NCI-H82 (cell line): ENCODE data around the gene PEAK3.
A peak's percentile ranks its signal among the peaks of the same experiment; 100 is the strongest.

ENCODE experiments used
- DNase-seq: peaks from one replicate; lab custom pipeline; 2025; lab: John Stamatoyannopoulos, UW

The PEAK3 gene

DNA sequence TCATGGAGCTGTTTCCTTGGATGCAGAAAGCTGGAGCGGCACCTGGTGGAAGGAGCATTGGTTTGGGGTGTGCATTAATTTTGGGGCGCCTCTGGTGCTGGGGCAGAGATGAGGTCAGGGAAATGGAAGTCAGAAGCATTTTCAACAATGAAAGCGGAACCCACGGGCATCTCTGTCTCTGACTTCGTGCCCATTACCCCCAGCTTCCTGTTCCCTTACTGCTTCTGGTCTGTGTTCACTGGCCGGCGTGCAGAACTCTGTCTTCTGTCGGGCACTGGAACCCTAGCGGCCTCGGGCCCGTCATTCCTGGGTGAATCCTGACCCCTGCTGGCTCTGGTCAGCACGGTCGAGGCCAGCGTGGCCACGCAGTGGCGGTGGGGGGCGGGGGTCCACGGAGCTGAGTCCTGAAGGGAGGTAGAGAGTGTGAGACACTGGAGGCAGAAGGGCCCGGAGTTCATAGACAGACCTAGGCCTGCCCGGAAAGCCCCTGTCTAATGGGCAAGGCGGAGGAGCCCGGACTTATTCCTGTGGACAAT lies 33.9 kb upstream of the PEAK3 start:
- DNase-seq, result peak; percentile 51

DNA sequence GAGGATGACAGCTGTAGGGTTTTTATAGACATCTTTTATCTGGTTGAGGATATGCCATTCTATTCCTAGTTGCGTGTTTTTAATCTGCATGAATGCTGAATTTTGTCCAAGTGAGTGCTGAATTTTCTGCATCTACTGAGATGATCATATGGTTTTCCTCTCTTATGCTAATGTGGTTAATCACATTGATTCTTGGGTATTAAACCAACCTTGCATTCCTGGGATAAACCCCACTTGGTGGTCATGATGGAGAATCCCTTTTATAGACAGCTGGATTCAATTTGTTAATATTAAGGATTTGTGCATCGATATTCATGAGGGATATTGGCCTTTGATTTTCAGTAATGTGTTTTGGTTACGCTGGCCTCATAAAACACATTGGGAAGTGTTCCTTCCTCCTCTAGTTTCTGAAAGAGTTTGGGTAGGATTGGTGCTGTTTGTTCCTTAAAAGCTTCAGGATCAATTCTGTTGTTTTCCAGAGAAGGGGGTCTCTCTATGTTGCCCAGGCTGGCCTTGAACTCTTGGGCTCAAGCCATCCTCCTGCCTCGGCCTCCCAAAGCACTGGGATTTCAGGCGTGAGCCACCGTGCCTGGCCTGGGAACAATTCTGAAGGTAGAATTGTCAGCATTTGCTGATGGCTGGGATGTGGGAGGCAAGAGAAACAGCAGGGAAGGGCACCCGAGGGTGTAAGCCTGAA lies 33.3 kb upstream of the PEAK3 start:
- DNase-seq, result no peak

DNA sequence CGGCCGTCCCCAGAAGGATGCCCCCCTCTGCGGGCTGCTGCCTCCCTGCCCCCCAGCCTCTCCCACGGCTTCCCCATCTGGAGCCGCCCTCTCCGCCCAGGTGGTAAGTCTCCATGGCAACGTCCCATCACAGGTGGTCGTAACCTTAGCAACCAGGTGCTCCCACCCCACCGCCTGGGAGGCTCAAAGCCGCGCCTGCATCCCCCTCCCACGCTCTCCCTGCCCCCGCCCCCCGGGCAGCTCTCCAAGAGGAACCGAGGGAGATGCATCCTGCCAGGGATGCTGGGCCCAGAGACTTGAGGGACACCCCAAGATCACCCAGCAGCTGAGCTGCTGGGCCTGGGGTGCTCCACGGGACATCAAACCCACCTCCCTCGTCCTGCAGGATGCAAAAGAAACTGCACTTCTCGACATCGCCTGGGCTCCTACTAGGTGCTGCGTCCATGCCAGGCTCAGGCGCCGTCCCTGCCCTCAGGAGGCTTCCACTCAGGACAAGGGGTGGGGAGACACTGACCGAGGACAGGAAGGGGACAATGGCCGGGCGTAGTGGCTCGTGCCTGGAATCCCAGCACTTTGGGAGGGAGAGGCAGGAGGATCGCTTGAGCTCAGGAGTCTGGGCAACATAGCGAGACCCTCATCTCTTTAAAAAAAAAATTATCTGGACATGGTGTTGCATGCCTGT lies 31.0 kb upstream of the PEAK3 start:
- DNase-seq, result no peak

DNA sequence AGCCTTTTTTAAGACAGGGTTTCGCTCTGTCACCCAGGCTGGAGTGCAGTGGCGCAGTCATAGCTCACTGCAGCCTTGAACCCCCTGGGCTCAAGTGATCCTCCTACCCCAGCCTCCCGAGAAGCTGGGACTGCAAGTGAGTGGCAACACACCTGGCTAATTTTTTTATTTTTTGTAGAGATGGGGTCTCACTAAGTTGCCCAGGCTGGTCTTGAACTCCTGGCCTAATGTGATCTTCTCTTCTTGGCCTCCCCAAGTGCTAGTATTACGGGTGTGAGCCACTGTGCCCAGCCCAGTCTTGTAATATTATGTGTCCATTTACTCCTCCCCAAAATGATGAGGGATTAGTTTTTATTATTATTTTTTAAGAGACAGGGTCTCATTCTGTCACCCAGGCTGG lies 29.1 kb upstream of the PEAK3 start:
- no peak for DNase-seq

DNA sequence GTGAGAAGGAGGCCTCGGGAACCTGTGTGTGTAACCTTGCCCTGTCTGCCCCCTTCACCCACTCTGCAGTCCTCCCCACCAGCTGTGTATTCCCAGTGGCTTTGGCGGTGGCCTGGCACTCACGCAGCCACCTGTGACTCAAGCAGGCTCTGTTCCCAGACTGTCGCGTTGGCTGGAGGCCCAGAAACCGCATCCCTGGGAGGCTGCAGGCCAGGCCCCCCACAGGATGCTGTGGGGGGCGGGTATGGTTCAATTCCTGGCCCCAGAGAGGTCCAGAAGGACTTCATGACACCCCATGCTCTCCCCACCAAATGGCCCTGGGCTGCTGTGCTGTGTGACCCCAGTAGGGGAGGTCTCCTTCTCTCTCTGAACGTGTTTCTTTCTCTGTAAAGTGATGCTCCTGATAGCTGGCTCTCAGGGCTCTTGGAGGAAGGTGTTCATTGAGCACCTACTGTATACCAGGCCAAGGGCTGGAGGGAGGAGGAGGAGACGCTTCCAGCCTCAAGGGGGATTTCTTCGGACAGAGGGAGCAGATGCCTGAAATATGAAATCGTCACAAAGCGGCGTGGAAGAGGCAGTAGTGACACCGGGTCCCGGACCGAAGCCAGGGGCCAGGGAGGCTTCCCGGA lies 27.9 kb upstream of the PEAK3 start:
- no peak for DNase-seq

DNA sequence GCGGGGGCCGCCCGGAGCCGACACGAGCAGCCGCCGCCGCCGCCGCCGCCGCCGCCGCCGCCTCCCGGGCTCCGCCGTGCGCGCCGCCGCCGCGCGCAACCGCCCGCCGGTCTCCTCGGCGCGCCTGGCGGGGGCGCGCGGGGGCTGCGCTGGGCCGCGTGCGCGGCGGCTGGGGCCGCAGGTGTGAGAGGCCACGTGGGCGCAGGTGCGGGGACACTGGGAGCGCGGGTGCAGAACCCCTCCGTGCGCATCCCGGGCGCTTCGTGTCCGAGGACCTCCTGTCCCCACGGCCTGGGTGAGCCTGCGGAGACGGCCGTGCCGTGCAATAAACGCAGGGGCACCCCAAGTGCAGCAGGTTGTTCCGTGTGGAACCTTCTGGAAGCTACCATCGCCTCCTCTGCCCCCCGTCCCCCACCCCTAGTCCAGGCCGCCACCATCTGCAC lies 26.2 kb upstream of the PEAK3 start, which contains the start of gene LINGO3:
Gene LINGO3, minus strand, starts transcription at position 41 of the 443 bp plus-strand sequence. CDS start 16,378 bp downstream, outside the sequence.
- DNase-seq, result no peak

DNA sequence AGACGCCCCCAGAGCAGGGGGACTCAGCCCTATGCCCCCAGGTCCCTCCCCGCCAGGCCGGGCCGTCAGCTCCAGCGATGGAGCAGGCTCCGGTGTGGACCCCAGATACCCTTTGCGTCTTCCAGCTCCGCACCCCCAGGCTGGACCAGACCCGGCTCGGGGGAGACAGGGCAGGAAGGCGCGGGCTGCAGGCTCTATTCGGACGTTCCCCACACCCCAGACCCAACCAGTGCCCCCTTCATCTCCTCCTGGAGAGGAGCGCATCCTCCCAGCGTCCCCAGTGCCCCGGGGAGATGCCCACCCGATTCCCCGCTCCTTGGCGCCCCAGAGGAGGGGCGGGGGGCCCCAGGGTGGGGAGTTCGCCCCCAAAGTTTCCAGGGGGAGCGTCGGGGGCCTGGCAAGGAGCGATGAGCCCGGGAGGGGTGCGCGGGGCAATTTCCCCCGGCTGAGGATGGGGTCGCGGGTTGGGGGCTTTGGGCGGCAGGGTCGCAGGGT lies 25.6 kb upstream of the PEAK3 start:
- DNase-seq, result no peak

DNA sequence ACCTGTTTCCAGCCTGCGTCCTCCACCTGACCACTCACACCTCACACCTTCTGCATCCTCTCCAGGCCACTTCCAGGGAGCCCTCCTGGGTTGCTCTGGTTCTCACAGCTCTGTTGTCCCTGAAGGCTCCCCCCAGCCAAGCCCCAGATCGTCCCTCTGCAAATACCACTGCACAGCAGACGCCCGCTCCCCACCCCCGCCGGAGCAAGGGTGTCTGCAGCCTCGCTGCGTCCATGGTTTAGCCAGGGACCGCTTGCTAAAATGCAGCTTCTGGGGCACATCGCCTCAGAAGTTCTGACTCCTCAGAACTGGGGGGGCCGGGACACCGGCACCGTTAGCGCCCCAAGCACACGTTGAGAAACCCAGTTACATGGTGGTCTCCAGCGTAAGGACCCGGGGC lies 25.0 kb upstream of the PEAK3 start:
- no peak for DNase-seq

DNA sequence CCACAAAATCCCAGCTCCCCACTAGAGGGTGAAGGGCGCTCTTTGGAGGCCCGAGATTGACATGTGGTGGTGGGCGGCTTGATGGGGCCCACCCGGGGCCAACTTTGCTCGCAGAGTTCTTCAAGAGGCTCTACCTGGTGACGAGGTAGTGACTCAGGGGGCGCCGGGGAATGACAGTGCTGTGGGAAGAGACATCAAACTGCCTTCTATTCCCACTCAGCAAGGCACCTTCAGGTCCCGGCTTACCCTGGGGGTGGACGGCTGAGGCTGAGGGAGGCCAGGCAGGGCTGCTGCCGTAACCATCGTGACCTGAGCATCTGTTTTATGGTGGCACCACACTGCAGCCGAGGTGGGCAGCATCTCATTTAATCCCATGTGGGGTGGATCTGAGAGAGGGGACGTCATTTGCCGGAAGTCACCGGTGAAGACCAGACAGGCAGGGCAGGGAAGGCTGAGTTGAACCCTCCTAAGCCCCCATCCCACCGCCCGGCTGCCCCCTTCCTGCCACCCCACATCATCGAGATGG lies 24.4 kb upstream of the PEAK3 start:
- DNase-seq, result no peak

DNA sequence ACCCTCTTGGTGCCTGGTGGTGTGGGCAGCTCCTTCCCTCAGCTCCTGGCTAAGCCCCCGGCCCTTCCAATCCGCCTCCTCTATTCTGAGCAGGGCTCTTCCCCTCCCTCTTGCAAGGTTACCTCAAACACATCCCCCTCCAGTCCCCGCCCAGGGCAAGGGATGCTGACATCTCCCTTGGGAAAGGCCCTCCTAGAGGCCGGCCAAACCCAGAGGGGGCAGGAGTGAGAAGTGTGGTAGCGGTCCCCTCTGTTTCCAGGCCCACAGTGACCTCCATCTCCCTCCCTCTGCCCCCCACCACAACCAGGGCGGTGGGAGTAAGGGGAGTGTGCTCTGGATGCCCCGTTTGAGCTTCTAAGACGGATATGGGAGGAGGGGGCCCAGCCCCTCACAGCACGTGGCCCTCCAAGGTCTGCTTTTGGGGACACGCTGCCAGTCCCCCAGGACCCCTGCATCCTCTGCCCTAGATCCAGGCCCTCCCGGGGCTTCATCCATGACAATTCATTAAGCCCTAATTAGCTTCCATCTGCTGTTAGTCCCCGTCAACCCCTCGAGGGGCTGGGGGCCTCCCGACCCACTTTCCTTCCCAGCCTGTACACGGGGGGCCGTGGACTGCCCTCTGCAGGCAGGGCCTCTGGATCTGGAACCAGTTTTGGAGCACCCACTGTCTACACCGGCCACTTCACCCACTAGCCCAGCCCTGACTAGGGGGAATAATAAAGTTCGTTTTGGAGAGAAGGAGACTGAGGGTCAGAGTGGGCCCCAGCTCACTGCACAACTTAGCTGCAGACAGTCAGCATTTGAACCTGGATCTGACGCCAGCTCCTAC lies 23.7 kb upstream of the PEAK3 start:
- peak; percentile 43 for DNase-seq

DNA sequence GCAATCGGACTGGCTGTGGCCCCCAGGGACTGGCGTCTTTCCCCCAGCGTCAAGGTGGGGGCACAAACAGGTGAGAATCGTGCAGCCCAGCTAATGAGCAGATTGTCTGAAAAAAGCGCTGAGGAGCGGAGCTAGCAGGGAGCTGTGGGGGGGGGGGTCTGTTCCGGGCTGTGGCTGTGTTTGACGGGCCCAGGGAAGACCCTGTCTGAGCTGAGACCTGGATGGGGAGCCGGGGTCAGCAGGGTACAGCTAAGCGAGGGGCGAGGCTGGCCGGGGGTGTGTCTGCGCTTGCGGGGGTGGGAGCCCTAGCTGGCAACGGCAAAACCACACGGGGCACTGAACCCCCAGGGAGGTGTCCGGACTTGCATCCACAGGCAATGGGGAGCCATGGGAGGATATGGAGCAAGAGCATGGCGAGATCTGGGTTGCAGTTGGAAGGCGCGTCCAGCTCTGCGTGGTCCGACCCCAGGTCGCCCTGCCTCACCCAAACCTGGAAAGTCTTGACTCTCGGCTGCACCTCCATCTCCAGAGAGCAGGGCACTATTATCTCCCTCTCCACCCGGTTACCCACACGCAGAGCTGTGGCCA lies 21.3 kb upstream of the PEAK3 start:
- DNase-seq, result no peak

DNA sequence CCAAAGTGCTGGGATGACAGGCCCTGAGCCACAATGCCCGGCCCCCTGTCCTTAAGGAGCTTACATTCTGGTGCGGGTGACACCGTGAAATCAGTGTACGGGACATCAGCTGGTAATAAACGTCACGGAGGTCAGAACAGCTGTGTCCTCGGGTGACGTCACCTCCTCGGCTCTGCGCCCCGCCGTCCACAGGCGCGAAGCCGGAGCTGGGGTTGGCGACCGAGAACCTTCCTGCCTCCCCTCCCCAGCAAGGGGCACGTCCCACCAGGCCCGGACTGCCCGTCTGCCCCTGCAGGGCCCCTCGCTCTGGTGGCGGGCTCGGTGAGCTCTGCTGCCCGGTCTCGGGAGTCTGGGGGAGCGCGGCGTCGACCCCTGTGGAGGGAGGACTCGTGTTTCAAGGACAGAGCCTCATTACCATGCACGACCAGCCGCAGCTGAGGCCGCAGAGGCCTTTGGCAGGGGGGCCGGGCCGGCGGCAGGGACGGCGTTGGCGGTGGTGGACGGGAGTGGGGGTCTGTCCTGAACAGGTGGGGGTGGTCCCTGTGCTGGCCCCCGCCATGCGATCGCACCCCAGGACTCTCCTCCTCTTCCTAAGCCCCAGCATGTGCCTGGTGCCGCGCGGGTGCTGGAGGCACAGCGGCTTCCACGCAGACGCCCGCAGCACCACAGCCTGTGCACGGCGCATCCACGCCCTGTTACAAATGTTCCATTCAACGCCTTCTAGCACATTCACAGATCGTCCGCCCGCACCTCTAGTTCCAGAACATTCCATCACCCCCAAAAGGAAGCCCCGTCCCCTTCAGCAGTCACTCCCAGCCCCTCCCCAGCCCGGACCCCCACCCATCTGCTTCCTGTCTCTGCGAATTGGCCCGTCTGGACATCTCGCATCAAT lies 20.6 kb upstream of the PEAK3 start:
- peak; percentile 41 for DNase-seq

DNA sequence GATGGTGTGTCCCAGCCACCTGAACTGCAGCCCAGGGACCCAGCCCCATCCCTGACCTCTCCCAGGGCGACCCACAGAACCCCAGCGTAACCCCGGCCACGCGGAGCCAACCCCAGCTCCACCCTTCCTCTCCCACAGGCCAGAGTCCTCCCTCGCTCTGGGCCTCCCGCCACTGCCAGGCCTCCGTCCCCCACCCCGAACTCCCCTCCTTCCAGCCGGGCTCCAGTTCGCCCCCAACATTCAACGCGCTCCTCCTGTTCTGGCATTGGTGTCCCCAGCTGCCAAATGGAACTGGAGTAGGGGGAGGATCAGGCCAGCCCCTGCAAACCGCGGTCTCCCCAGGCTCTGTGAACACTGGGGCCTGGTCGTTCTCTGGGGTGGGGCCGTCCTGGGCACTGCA lies 18.6 kb upstream of the PEAK3 start:
- no peak for DNase-seq

DNA sequence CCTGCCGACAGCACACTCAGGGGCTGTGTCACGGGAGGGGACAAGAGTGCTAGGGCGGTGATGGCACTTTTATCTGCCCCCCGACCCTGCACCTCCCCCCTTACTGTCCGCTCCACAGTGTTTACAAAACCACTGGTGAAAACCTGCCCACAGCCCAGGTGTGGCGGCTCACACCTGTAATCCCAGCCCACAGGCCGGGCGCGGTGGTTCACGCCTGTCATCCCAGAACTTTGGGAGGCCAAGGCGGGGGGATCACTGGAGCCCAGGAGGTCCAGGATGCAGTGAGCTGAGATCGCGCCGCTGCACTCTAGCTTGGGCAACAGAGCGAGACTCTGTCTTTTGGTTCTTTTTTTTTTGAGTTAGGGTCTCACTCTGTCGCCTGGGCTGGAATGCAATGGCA lies 14.2 kb upstream of the PEAK3 start:
- no peak for DNase-seq

DNA sequence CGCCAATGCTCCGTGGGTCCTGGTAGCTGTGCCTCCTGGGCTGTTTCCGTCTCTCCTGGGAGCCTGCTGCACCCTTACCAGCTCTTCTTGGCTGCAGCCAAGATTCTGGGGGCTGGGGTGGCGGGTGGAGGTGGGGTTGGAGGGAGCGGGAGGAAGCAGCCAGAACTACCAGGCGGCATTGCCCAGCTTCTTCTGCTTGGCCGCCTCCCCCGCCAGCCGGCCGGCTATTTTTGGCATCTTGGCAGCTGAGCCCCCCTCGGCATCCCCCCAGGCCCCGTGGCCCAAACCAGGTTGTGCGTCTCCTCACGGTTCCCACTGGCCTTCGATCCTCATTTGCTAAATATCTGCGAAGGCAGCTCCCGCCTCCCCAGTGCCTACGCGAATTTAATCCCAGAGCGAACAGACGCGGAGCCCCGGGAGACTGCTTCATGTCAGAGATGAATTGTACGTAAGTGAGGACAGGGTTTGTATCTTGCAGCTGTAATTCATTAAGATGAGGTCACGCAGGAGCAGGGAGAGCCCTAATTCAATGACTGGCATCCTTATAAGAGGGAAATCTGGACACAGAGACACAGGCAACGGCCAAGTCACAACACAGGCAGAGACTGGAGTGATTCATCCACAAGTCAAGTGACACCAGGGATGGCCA lies 12.8 kb upstream of the PEAK3 start:
- DNase-seq, result peak; percentile 68

DNA sequence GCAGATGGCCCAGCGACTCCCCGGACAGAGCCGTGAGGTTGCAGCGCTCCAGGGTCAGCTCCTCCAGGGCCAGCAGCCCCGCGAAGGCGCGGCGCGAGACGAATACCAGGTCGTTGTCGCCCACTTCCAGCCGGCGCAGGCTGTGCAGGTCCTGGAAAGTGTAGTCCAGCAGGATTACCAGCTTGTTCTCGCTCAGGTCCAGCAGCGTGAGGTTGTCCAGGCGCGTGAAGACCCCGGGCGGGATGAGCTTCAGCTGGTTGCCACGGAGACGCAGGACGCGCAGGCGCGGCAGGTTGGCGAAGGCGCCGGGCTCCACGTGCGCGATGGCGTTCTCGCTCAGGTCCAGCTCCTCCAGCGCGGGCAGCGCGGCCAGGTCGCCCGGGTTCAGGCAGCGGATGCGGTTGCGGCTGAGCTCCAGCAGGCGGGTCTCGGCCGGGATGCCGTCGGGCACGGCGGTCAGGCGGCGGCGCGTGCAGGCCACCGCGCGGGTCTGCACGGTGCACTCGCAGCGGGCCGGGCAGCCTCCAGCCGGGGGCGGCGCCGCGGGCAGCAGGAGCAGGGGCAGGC lies 9.3 kb upstream of the PEAK3 start:
- no peak for DNase-seq

DNA sequence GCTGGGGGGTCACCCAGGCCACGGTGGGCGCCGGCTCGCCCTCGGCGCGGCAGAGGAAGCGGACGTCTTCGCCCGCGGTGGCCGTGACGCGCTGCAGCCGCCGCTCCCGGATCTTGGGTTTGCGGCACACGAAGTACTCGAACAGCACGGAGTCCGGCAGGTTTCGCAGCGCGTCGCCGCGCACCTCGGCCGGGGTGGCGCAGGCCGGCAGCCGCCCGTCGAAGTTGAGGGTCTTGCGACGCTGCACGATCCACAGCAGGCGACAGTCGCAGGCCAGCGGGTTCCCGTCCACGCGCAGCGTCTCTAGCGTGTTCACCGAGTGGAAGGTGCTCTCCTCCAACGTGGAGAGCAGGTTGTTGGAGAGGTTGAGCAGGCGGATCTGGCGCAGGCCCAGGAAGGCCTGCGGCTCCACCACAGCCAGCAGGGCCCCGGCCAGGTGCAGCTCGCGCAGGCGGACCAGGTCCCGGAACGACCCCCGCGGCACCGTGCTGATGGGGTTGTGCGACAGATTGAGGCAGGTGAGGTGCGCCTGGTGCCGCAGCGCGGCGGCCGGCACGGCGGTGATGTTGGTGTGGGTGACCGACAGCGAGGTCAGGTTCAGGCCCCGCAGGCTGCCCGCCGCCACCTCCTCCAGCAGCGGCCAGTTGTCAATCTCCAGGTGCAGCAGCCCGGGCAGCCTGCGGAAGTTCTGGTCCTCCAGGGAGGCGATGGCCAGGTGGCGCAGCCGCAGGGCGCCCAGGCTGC lies 8.6 kb upstream of the PEAK3 start:
- no peak for DNase-seq

DNA sequence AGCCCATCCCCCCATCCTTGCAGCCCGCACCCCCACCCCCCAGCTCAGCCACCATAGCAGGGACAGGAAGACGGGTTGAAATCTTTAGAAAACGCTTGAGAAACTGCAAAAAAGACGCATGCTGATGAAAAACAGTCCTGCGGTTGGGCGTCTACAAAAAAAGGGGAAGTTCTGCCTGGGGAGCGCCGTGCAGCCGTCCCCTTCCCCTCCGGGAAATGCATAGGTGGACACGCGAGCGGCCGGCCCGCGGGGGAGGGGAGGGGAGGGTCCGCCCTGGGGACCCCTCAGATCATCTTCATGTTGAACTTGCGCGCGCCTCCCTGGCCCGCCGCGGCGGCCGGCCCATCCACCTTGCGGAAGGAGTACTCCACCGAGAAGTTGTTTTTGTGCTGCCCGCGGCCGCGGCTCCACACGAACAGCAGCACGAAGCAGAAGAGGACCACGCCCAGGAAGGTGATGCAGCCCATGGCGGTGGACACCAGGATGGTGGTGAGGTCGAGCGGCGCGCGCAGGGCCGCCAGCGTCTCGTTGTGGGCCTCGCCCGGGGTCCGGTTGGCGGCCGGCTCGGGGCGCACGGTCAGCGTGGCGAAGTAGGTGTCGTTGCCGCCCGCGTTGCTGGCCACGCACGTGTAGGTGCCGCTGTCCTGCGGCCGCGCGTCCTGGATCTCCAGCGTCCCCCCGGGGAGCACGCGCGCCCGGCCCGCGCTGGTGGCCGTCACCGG lies 7.9 kb upstream of the PEAK3 start:
- DNase-seq, result no peak
